ENCODE results near the gene TLR5. TPM values are rescaled to one million over a fixed set of nuclear protein-coding genes. Genes with fewer than 3 reads are reported as not detected.

TLR5 gene
- total RNA-seq, 1 experiment from 2014 or later, result 0.38 TPM

- DNase-seq (ENCODE audit: low spot score), result no peak
Measured at GRCh38 chr1:223068900-223069665, 74.0 kb downstream of the TLR5 start.

- no peak for DNase-seq (ENCODE audit: low spot score)
Measured at GRCh38 chr1:223067914-223068313, 75.1 kb downstream of the TLR5 start.

GRCh38 chr1:223066415-223066814 lies 76.6 kb downstream of the TLR5 start:
- DNase-seq (ENCODE audit: low spot score), result no peak

- DNase-seq (ENCODE audit: low spot score), result no peak
Measured at GRCh38 chr1:223062177-223062576, 80.9 kb downstream of the TLR5 start.

GRCh38 chr1:223059526-223059925 lies 83.5 kb downstream of the TLR5 start:
- no peak for DNase-seq (ENCODE audit: low spot score)

Other genes starting within 250 kb of the TLR5 start
- gene SUSD4, start 220.9 kb upstream of the TLR5 start, total RNA-seq (2014; rRNA removed; shearing (Covaris generic)), result 0.20 and 0.21 TPM in 2 replicates